GM18499 (cell line): ENCODE results near the gene NYAP1.

Source experiments
- ATAC-seq: cut with Tn5 transposase; IDR thresholded peaks from one replicate; pipeline ENCODE4 v1.9.1; 2021; ENCODE audit warnings: moderate number of reproducible peaks; ENCODE audit not compliant: insufficient read depth, unreplicated experiment

NYAP1 gene

DNA sequence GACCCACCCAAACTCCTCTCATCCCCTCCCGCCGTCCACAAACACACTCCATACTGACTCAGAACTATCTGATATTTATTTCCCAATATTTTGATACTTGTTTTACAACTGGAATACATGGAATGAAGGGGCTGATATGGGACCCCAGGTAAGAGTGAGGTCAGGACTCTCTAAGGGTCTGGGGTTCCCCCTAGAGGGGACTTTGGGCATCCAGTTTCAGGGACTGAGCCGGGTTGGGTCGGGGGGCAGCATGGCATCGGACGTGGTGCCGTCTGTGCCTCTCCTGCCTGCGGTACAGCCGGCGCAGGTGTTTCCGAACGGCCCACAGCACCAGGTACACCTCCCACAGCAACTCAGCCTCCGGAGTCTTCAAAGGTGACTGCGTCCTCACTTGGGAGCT, 27.2 kb upstream of the NYAP1 start:
- no peak for ATAC-seq

- ATAC-seq, result no peak
Measured at GRCh38 chr7:100457033-100457432, 26.7 kb upstream of the NYAP1 start.

DNA sequence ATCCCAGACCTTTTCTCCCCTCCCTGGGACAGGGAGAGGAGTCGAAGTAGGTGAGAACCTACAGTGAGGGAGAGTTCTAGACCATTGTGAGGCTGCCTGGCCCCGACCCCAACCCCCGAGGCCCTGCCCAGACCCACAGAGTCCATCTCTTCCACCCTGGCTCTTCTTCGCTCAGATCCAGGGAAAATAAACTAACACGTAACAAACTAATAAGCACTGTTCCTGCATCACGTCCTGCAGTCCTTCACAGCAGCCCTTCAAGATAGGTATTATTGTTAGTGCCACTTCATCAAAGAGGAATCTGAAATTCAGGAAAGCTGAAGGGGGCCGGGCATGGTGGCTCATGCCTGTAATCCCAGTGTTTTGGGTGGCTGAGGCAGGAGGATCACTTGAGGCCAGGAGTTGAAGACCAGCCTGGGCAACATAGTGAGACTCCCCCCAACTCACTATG, 19.5 kb upstream of the NYAP1 start, which contains the start of gene SPACDR:
TSS of gene SPACDR (minus strand) at position 51 of the 451 bp plus-strand sequence. CDS start 235 bp downstream, outside the sequence.
- ATAC-seq, result no peak

DNA sequence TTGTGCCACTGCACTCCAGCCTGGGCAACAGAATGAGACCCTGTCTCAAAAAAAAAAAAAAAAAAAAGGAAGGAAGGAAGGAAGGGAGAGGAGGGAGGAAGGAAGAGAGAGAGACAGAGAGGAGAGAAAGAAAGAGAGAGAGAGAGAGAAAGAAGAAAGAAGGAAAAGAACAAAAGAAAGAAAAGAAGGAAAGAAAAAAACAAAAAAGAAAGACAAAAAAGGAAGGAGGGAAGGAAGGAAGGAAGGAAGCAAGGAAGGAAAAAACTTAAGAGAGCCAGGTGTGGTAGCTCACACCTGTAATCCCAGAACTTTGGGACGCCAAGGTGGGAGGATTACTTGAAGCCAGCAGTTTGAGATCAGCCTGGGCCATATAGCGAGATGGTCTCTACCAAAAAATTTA, 18.9 kb upstream of the NYAP1 start:
- ATAC-seq, result no peak

DNA sequence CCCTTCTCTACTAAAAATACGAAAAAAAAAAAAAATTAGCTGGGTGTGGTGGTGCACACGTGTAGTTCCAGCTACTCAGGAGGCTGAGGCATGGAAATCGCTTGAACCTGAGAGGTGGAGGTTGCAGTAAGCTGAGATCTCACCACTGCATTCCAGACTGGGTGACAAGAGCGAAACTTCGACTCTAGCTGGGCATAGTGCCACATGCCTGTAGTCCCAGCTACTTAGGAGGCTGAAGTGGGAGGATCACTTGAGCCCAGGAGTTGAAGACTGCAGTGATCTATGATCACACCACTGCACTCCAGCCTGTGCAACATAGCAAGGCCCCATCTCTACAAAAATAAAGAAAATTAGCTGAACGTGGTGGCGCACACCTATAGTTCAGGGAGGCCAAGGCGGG, 18.4 kb upstream of the NYAP1 start:
- ATAC-seq, result no peak

GRCh38 chr7:100465702-100466311, 17.9 kb upstream of the NYAP1 start:
- no peak for ATAC-seq

DNA sequence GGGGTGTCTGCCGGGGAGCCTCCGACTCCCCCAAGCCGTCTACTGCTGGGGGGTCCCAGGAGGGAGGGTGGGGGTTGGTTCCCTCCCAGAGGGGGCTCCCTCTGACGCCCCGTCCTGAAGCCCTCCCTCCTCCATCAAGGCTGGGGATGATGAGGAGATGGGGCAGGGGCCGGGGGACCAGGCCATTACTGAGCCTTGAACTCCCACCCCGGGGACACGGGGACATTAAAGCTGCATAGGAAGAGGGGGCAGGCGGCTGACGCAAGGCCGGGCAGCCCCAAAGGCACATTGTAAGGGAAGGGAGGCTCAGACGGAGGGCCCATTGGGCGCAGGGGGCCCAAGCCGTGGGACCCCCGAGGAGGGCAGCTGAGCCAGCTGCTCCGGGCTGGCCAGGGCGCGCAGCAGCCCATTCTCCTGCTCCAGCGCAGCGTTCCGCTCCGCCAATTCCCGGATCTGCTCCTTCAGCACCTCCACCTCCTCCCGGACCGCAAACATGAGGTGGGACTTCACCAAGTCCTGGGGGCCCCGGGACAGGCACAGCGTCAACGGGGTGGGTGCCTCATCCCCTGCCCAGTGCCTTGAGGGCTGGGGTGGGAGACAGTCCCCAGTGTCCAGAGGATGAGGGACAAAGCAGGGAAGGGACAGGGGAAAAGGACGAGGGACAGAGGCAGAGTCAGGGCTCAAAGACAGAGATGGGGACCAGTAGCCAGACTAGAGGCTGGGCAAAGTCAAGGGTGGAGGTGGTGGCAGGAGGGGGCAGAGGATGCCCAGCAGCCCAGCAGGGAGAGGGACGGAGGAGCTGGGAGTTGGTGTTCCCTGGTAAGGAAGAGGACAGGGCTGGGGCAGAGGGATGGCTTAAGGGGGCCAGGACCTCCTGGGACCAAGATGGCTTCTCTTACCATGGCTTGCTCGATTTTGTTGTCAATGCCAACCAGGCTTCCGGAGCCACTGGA, 16.8 kb upstream of the NYAP1 start:
- no peak for ATAC-seq

- no peak for ATAC-seq
Measured at GRCh38 chr7:100467638-100468373, 15.9 kb upstream of the NYAP1 start.

- no peak for ATAC-seq
Measured at GRCh38 chr7:100469227-100470044, 14.3 kb upstream of the NYAP1 start.

DNA sequence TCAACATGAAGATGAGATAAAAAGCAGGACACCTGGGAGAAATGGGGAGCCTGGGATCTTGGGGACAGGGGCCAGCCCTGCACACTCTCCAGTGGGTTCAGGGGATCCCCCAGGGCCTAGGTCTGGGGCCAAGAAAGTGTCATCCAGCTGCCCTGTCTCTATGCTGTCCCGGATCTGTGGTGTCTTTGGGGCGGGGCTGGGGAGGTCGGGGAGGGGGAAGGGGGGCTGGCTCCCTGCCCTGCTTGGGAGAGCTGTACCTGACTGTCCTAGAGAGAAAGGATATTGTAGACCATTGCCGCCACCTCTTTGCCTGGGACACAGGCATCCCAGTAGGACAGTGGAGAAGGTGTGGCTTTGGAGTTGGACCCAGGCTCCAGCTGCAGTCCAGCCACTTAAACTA, 12.7 kb upstream of the NYAP1 start:
- ATAC-seq, result no peak

GRCh38 chr7:100472121-100472851, 11.4 kb upstream of the NYAP1 start:
- ATAC-seq, result no peak

- no peak for ATAC-seq
Measured at GRCh38 chr7:100472854-100473499, 10.8 kb upstream of the NYAP1 start.

DNA sequence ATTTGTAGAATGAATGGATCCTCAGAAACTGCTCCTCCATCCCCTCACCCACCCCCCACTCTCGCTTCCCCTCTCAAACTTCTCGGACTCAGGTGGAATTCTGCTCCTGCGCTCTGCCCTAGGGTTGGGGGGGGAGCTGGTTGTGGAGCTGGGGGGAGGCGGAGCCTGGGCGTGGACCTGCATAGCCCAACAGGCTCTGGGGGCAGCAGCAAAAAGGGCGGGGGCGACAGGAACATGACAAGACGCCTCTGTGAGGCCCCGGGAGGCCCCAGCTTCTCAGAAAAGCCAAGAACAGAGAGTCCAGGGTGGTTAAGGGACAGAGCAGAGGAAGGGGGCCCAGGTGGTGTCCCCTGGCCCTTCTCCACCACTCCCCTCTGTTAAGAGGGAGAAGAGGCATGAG, 8.2 kb upstream of the NYAP1 start:
- ATAC-seq, result no peak

DNA sequence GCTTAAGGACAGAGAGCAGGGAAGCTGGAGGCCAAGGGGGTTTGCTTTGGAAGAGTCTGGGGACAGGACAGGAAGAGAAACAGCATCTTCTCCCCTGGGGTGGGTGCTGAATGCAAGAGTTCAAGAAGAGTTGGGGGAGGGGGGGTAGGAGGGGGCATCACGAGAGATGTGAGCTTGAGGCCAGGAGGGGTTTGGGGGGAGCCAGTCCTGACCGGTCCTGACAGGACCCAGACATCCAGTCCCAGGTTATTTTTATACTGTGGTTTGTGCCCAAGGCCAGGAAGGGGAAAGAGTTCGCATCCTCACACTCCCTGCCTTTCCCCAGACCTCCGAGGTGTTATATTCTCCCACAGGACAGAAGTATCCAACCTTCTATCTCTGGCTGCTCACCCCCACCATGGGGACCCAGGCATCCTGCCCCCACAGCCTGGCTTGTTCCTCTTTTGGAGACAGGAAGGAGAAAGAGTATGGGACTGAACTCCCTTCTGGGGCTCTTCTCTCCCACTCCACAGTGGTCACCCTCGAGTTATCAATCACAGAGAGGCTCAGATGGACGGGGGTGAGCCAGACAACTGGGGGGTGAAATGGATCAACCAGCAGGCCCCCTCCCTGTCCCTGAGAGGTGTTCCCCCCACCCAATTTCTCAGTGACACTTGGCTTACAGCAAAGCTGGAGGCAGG, 7.5 kb upstream of the NYAP1 start:
- ATAC-seq, result no peak

DNA sequence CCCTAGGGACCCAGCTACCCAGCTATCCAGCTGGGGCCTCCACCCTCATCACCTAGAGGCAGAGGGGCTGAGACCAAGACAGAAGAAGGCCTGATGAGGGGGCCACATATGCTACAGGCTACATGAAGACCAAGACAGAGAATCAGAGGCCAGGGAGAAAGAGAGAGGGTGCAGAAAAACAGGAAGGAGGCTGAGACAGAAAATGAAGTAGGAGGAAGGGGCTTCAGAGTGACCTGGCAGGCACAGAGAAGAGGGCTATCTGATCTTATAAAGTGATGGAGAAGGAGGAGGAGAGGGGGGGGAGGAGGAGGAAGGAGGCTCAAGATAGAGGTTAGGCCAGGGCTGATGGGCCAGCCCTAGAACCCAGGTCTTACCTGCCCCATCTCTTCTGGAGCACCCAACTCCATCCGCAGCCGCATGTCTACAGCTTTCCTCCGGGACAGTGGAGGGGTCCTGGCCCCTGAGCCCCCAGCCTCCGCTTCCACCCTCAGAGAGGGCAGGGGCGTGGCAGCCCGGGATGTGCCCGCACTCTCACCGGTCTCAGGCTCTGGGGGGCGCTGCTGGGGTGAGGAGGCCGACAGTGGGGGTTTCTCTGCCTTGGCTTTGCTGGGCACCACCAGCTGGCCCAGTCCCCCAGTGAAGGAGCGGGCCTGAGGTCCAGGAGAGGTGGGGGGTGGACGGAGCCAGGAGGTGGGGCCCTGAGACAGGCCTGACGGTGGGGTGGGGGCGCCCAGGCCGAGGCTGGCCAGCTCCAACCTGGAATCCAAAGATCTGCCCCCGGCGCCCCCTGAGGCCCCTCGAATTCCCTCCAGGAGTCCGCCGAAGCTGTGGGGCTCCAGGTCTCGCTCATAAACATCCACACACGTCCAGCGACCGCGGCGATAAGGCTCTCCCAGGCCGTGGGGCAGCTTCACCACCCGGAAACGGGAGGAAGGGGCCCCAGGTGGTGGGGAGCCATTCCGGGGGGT, 6.5 kb upstream of the NYAP1 start:
- no peak for ATAC-seq

- ATAC-seq, result no peak
Measured at GRCh38 chr7:100477871-100478267, 5.9 kb upstream of the NYAP1 start.

- ATAC-seq, result no peak
Measured at GRCh38 chr7:100478958-100479660, 4.6 kb upstream of the NYAP1 start, which contains the start of gene TSC22D4. Gene TSC22D4 (minus strand): TSS chr7:100479214. CDS start chr7:100478038, 1,176 bp downstream.
